ENCODE data around the gene SLC12A7.

- TF ChIP-seq POLR2A (IDR thresholded peaks at IDR 0.05), result no peak
- no peak for TF ChIP-seq CTCF (IDR thresholded peaks at IDR 0.05)
These were observed 109.0 kb downstream of the SLC12A7 start for GRCh38 chr5:1002836-1003235.

All from heart left ventricle (tissue), 13 donors.